Thyroid gland (tissue), 4 donors: ENCODE data around the gene IGLON5. TPM values are rescaled to one million over a fixed set of nuclear protein-coding genes. Genes with fewer than 3 reads are reported as not detected.

Experiments used
- DNase-seq, 2 donors: peaks; one replicate each; pipeline ENCODE4 v3.0.0-alpha.2; 2019
- H3K27ac ChIP-seq, 3 donors: fragments of 200-600 bp; sonication (generic); 1 replicate in 2 of 3; 2 replicates in 1 of 3; pipeline ENCODE4 v1.5.1; 2016 to 2019; ENCODE audit warnings: mild to moderate bottlenecking in 1 of 3, moderate library complexity in 1 of 3
- H3K27me3 ChIP-seq: fragments of 200-600 bp; sonication (generic); one replicate; pipeline ENCODE4 v1.5.1; 2019
- H3K36me3 ChIP-seq, 2 donors: fragments of 200-600 bp; sonication (generic); one replicate each; pipeline ENCODE4 v1.5.1; 2016 to 2019
- H3K4me1 ChIP-seq, 2 donors: fragments of 200-600 bp; sonication (generic); one replicate each; pipeline ENCODE4 v1.5.1; 2017 to 2019
- H3K4me3 ChIP-seq, 3 donors: fragments of 200-600 bp; sonication (generic); replicated peaks in 1 of 3; 1 replicate in 2 of 3; 2 replicates in 1 of 3; pipeline ENCODE4 v1.5.1; 2016; ENCODE audit warnings: mild to moderate bottlenecking in 1 of 3
- H3K9me3 ChIP-seq: fragments of 200-600 bp; sonication (generic); one replicate; pipeline ENCODE4 v1.5.1; 2017
- CTCF ChIP-seq, 6 experiments: fragments of 200-600 bp in 3 of 6; fragments of 450-650 bp in 3 of 6; sonication (generic) in 3 of 6; IDR thresholded peaks; one replicate each; pipeline ENCODE4 v1.5.1; 2016 to 2019; ENCODE audit warnings: antibody characterized with exemption in 6 of 6, mild to moderate bottlenecking in 2 of 6, inconsistent platforms in 1 of 6, moderate library complexity in 1 of 6
- POLR2A ChIP-seq, 2 donors: fragments of 450-650 bp; IDR thresholded peaks; one replicate each; pipeline ENCODE4 v1.6.1; 2017; ENCODE audit warnings: antibody characterized with exemption in 2 of 2, mild to moderate bottlenecking in 2 of 2, moderate library complexity in 1 of 2
- WGBS, 2 donors: methylation state at CpG; one replicate each; pipeline ENCODE4 v1.1.5; 2017; 5-methylcytosine and 5-hydroxymethylcytosine counted together
- intact Hi-C: fragments of 100-400 bp; cut with DNase I; formaldehyde crosslinking; loops from one replicate; pipeline ENCODE4 v1.15.1; 2023
- total RNA-seq, 4 donors: library from RNA; depleted of rRNA; stranded (reverse); fragments of >200 nt; gene quantifications; one replicate each; pipeline ENCODE4 v1.2.3, GENCODE V29; 2016

The IGLON5 gene
- under 1 TPM in 1 of 4 donors, not detected in 3; 0.54 TPM for total RNA-seq

GRCh38 chr19:51311351-51312257, at the start of gene IGLON5:
TSS of gene IGLON5 (plus strand) at chr19:51311644. CDS start at chr19:51311848, 204 bp downstream.
- Histone ChIP-seq H3K27me3 (peaks cover 3% of the 10 kb centered on the region), H3K9me3 (no peaks in the 10 kb centered on the region), H3K4me3 (no peak within 1 kb of the TSS), H3K4me1 (no peaks in the 10 kb centered on the region), H3K36me3 (no peaks in the 10 kb centered on the region), H3K27ac (no peak within 1 kb of the TSS)
- no peak for TF ChIP-seq POLR2A (IDR thresholded peaks at IDR 0.05)
- 4 to 11% methylated on average over 3 to 4 of the region's 76 CpGs for WGBS, 2 donors
- intact Hi-C loops = no loop called here
- no peak for DNase-seq

GRCh38 chr19:51263808-51264207, 47.6 kb upstream of the IGLON5 start:
- DNase-seq = no peak
- H3K27ac ChIP-seq = no peak overlapping the region
- no peaks in the 10 kb centered on the region for H3K9me3 ChIP-seq
- TF ChIP-seq CTCF (IDR thresholded peaks at IDR 0.05) (no peak), POLR2A (IDR thresholded peaks at IDR 0.05) (no peak)
- H3K4me1 ChIP-seq = no peaks in the 10 kb centered on the region
- intact Hi-C loops = no loop called here
- H3K36me3 ChIP-seq = no peaks in the 10 kb centered on the region
- H3K4me3 ChIP-seq = no peak overlapping the region
- H3K27me3 ChIP-seq = no peaks in the 10 kb centered on the region
- WGBS, 2 donors = 74 to 90% methylated on average over 4 of the region's 4 CpGs

GRCh38 chr19:51271067-51271466, 40.4 kb upstream of the IGLON5 start:
- no peak for DNase-seq
- H3K4me3 ChIP-seq = no peak overlapping the region
- H3K27me3 ChIP-seq = no peaks in the 10 kb centered on the region
- H3K36me3 ChIP-seq = no peaks in the 10 kb centered on the region
- H3K4me1 ChIP-seq = no peaks in the 10 kb centered on the region
- no peak overlapping the region for H3K27ac ChIP-seq
- H3K9me3 ChIP-seq = no peaks in the 10 kb centered on the region
- TF ChIP-seq CTCF (IDR thresholded peaks at IDR 0.05) (no peak), POLR2A (IDR thresholded peaks at IDR 0.05) (no peak)
- intact Hi-C loops = no loop called here
- WGBS, 2 donors = 60 to 61% methylated on average over 16 to 26 of the region's 26 CpGs

- WGBS, 2 donors = 60 to 66% methylated on average over 6 of the region's 6 CpGs
- intact Hi-C loops = no loop called here
- H3K27me3 ChIP-seq = no peaks in the 10 kb centered on the region
- no peaks in the 10 kb centered on the region for H3K36me3 ChIP-seq
- H3K27ac ChIP-seq = no peak overlapping the region
- no peak overlapping the region for H3K4me3 ChIP-seq
- TF ChIP-seq CTCF (IDR thresholded peaks at IDR 0.05) (no peak), POLR2A (IDR thresholded peaks at IDR 0.05) (no peak)
- no peak for DNase-seq
- H3K4me1 ChIP-seq = no peaks in the 10 kb centered on the region
- H3K9me3 ChIP-seq = no peaks in the 10 kb centered on the region
These were observed 39.1 kb upstream of the IGLON5 start for GRCh38 chr19:51272183-51272810.

- H3K36me3 ChIP-seq = no peaks in the 10 kb centered on the region
- H3K4me3 ChIP-seq = no peak overlapping the region
- DNase-seq = no peak
- H3K9me3 ChIP-seq = no peaks in the 10 kb centered on the region
- no peaks in the 10 kb centered on the region for H3K27me3 ChIP-seq
- no peak overlapping the region for H3K27ac ChIP-seq
- H3K4me1 ChIP-seq = no peaks in the 10 kb centered on the region
- WGBS, 2 donors = 83 to 89% methylated on average over 8 of the region's 8 CpGs
- intact Hi-C loops = no loop called here
- no peak for TF ChIP-seq POLR2A (IDR thresholded peaks at IDR 0.05)
- no peak for TF ChIP-seq CTCF (IDR thresholded peaks at IDR 0.05)
These were observed 37.2 kb upstream of the IGLON5 start for GRCh38 chr19:51274049-51274770.
